NB4 (cell line): Measurements from ENCODE around the gene MFAP4.
A peak's percentile ranks its signal among the peaks of the same experiment; 100 is the strongest.

Experiments used
- DNase-seq: peaks from one replicate; pipeline ENCODE4 v3.0.0; 2010; ENCODE audit warnings: low read depth
- H3K4me3 ChIP-seq: one replicate; pipeline ENCODE4 v1.5.1; 2011; ENCODE audit warnings: mild to moderate bottlenecking, low read depth, low read length, moderate library complexity
- CTCF ChIP-seq: IDR thresholded peaks from one replicate; pipeline ENCODE4 v1.5.1; 2012; ENCODE audit warnings: low read depth, low read length
- MYC ChIP-seq: IDR thresholded peaks from 2 replicates; pipeline ENCODE4 v1.6.1; 2011; ENCODE audit warnings: low read depth, low read length
- POLR2A ChIP-seq: IDR thresholded peaks from 2 replicates; pipeline ENCODE4 v1.6.1; 2011; ENCODE audit warnings: mild to moderate bottlenecking; ENCODE audit not compliant: insufficient read length; ENCODE audit errors: extremely low read depth
- TF ChIP-seq, protein P1 (sequence below): IDR thresholded peaks from 2 replicates; pipeline ENCODE4 v1.6.1; 2011; ENCODE audit warnings: low read depth, low read length

MFAP4 gene

GRCh38 chr17:19380481-19381301 is 6.3 kb downstream of the MFAP4 start:
- DNase-seq = no peak
- no peak for TF ChIP-seq POLR2A
- TF ChIP-seq MYC = no peak
- TF ChIP-seq, protein P1, sequence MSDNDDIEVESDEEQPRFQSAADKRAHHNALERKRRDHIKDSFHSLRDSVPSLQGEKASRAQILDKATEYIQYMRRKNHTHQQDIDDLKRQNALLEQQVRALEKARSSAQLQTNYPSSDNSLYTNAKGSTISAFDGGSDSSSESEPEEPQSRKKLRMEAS = no peak
- TF ChIP-seq CTCF = no peak
- H3K4me3 ChIP-seq = no peak overlapping the region

GRCh38 chr17:19379361-19380065 is 7.5 kb downstream of the MFAP4 start:
- peak overlapping the region; percentile 76 for H3K4me3 ChIP-seq
- TF ChIP-seq, protein P1 = no peak
- TF ChIP-seq MYC (no peak), CTCF (no peak)
- no peak for DNase-seq

GRCh38 chr17:19378416-19379360 is 8.3 kb downstream of the MFAP4 start, which contains the start of gene MAPK7:
Gene MAPK7, plus strand, starts transcription at chr17:19378498. Its CDS starts 403 bp downstream, at chr17:19378901.
- no peak for TF ChIP-seq CTCF
- TF ChIP-seq POLR2A = no peak
- TF ChIP-seq, protein P1 = no peak
- no peak; the same call in 1 of the 2 replicates for TF ChIP-seq MYC
- DNase-seq = no peak
- H3K4me3 ChIP-seq = peak within 1 kb of the TSS; percentile 96

DNA sequence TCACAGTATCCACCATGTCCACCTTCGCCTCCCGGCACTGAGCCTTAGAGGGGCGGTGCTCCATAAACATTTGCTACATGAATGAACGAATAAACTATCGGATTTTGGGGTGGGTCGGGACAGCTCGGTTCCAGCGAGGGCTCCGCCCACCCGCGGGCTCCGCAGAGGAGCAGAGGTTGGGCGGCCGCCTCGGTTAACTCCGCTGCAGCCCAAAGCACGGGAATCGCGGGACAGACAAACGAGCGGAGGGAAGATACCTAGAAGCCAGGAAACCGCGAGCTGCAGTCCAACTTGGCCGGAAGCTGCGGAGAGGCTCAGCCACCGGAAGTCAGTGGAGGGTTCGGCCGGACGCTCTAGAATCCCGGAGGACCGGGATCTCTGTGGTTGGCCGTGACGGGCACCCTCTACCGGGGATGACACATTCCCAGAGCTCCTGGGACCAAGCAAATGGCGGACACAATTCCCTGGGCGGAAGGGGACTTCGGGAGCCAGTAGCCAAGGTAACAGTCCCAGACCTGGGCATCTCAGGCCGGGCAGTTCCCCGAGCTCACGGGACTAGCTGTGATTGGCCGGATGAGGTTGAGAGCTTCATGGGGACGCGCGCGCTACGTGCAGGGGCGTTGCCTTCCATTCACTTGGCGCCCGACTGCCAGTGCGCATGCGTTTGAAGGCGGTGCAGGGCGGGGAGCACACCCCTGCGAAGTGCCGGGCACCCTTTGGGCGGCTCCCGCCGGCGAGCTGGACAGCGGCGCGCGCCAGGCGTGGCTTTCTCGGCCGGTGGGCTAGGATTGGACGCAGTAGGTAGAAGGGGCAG is 9.2 kb downstream of the MFAP4 start:
- peak overlapping the region; percentile 96 for H3K4me3 ChIP-seq
- TF ChIP-seq POLR2A (peak; percentile 76), CTCF (no peak), MYC (peak; percentile 74)
- TF ChIP-seq, protein P1 = peak; percentile 77
- peak; percentile 99 for DNase-seq

GRCh38 chr17:19376811-19377210 is 10.2 kb downstream of the MFAP4 start:
- TF ChIP-seq MYC (no peak), POLR2A (no peak), CTCF (no peak)
- TF ChIP-seq, protein P1 = no peak
- H3K4me3 ChIP-seq = peak overlapping the region; percentile 96

More at GRCh38 chr17:19376811-19377210, 10.2 kb downstream of the MFAP4 start:
- DNase-seq = no peak
